Fibroblast of lung (primary cell): ENCODE measurements around the gene CLEC16A. TPM values are rescaled to one million over a fixed set of nuclear protein-coding genes. Genes with fewer than 3 reads are reported as not detected.
A peak's percentile ranks its signal among the peaks of the same experiment; 100 is the strongest.

Experiments
- DNase-seq, 2 donors: peaks; one replicate each; pipeline versions ENCODE4 v3.0.0 to v3.0.0-alpha.2; 2010; ENCODE audit warnings: low read depth in 2 of 2
- H2AFZ ChIP-seq: 2 replicates; pipeline ENCODE4 v1.5.1; 2012; ENCODE audit warnings: low read length, control low read depth, inconsistent platforms
- H3K27ac ChIP-seq: 2 replicates; pipeline ENCODE4 v1.5.1; 2011; ENCODE audit warnings: low read length, control low read depth; ENCODE audit not compliant: insufficient read depth
- H3K27me3 ChIP-seq: 2 replicates; pipeline ENCODE4 v1.5.1; 2011; ENCODE audit warnings: mild to moderate bottlenecking, low read length; ENCODE audit not compliant: control insufficient read depth, insufficient read depth
- H3K36me3 ChIP-seq: 2 replicates; pipeline ENCODE4 v1.5.1; 2011; ENCODE audit warnings: low read length; ENCODE audit not compliant: control insufficient read depth, insufficient read depth
- H3K4me1 ChIP-seq: 2 replicates; pipeline ENCODE4 v1.5.1; 2011; ENCODE audit warnings: low read length; ENCODE audit not compliant: control insufficient read depth, insufficient read depth; ENCODE audit errors: extremely low read depth
- H3K4me2 ChIP-seq: 2 replicates; pipeline ENCODE4 v1.5.1; 2011; ENCODE audit warnings: low read length, control low read depth; ENCODE audit not compliant: insufficient read depth; ENCODE audit errors: extremely low read depth
- H3K4me3 ChIP-seq, 4 experiments: fragments of 200-600 bp in 1 of 4; sonication (generic) in 1 of 4; replicated peaks in 1 of 4; 2 replicates each; pipeline ENCODE4 v1.5.1; 2011 to 2016; ENCODE audit warnings: low read length in 4 of 4, low read depth in 3 of 4, mild to moderate bottlenecking in 3 of 4, control low read depth in 2 of 4, inconsistent platforms in 1 of 4, mixed read lengths in 1 of 4; ENCODE audit not compliant: insufficient read depth in 1 of 4; ENCODE audit errors: control extremely low read depth in 1 of 4
- H3K79me2 ChIP-seq: 2 replicates; pipeline ENCODE4 v1.5.1; 2012; ENCODE audit warnings: mild to moderate bottlenecking, low read length, inconsistent platforms; ENCODE audit not compliant: control insufficient read depth, insufficient read depth
- H3K9ac ChIP-seq: 2 replicates; pipeline ENCODE4 v1.5.1; 2011; ENCODE audit warnings: mild to moderate bottlenecking, low read length, control low read depth; ENCODE audit not compliant: insufficient read depth
- H3K9me3 ChIP-seq: 2 replicates; pipeline ENCODE4 v1.5.1; 2012; ENCODE audit warnings: low read depth, low read length; ENCODE audit not compliant: control insufficient read depth, insufficient read depth
- H4K20me1 ChIP-seq: 2 replicates; pipeline ENCODE4 v1.5.1; 2011; ENCODE audit warnings: low read length; ENCODE audit not compliant: control insufficient read depth, insufficient read depth; ENCODE audit errors: extremely low read depth
- CTCF ChIP-seq, 2 donors: IDR thresholded peaks in 1 of 2; conservative IDR thresholded peaks in 1 of 2; 1 replicate in 1 of 2; 2 replicates in 1 of 2; pipeline ENCODE4 v1.5.1; 2011 to 2012; ENCODE audit warnings: low read length in 2 of 2, control low read depth in 1 of 2, inconsistent platforms in 1 of 2, low read depth in 1 of 2, mild to moderate bottlenecking in 1 of 2
- EZH2 ChIP-seq: IDR thresholded peaks from 2 replicates; pipeline ENCODE4 v1.5.1; 2012; ENCODE audit warnings: low read length, control low read depth, mild to moderate bottlenecking; ENCODE audit errors: missing control alignments
- polyA plus RNA-seq, 2 donors: library from polyadenylated mRNA; depleted of rRNA in 1 of 2; stranded (reverse) in 1 of 2; unstranded in 1 of 2; fragments of >200 nt; gene quantifications; 2 replicates each; pipeline ENCODE4 v1.2.1, GENCODE V29; 2011 to 2012; ENCODE audit warnings: missing spikeins in 1 of 2
- total RNA-seq: library from RNA; depleted of rRNA; stranded (reverse); fragments of >200 nt; gene quantifications from 2 replicates; pipeline ENCODE4 v1.2.1, GENCODE V29; 2014

CLEC16A gene
- total and polyA plus RNA-seq, 2 donors (not counting 1 experiment from before 2014, with no cell fraction given) = 9.1 to 22.0 TPM

GRCh38 chr16:10929853-10930754, 14.3 kb upstream of the CLEC16A start:
- Histone ChIP-seq H3K4me2 (no peak overlapping the region), H3K27me3 (no peaks in the 10 kb centered on the region), H3K36me3 (peaks cover 8% of the 10 kb centered on the region), H3K9me3 (no peaks in the 10 kb centered on the region), H3K27ac (no peak overlapping the region), H3K4me3 (no peak overlapping the region), H4K20me1 (no peaks in the 10 kb centered on the region), H3K79me2 (peaks cover 8% of the 10 kb centered on the region), H3K9ac (no peak overlapping the region), H2AFZ (no peak overlapping the region), H3K4me1 (no peaks in the 10 kb centered on the region)
- TF ChIP-seq CTCF (conservative IDR thresholded peaks at IDR 0.05 in 1 of 2, IDR thresholded peaks at IDR 0.05 in 1 of 2; ENCODE audit: low read depth in 1 of 2, low read length in 2 of 2) (no peak), EZH2 (no peak)
- peak in 1 of 2 donors; percentile 62 for DNase-seq

GRCh38 chr16:10930755-10931093, 13.6 kb upstream of the CLEC16A start:
- TF ChIP-seq CTCF (conservative IDR thresholded peaks at IDR 0.05 in 1 of 2, IDR thresholded peaks at IDR 0.05 in 1 of 2; ENCODE audit: low read depth in 1 of 2, low read length in 2 of 2) (no peak), EZH2 (no peak)
- Histone ChIP-seq H4K20me1 (no peaks in the 10 kb centered on the region), H3K27me3 (no peaks in the 10 kb centered on the region), H3K9me3 (no peaks in the 10 kb centered on the region), H3K4me1 (no peaks in the 10 kb centered on the region), H3K4me2 (no peak overlapping the region), H3K36me3 (peaks cover 8% of the 10 kb centered on the region), H2AFZ (no peak overlapping the region), H3K79me2 (peaks cover 8% of the 10 kb centered on the region), H3K27ac (no peak overlapping the region), H3K9ac (no peak overlapping the region), H3K4me3 (no peak overlapping the region)
- DNase-seq = no peak

- no peaks in the 10 kb centered on the region for H4K20me1 ChIP-seq
- H3K36me3 ChIP-seq = peaks cover 8% of the 10 kb centered on the region
- H3K27me3 ChIP-seq = no peaks in the 10 kb centered on the region
- TF ChIP-seq CTCF (conservative IDR thresholded peaks at IDR 0.05 in 1 of 2, IDR thresholded peaks at IDR 0.05 in 1 of 2; ENCODE audit: low read depth in 1 of 2, low read length in 2 of 2) (no peak), EZH2 (no peak)
- H3K4me3 ChIP-seq = no peak overlapping the region
- DNase-seq = no peak
- no peaks in the 10 kb centered on the region for H3K4me1 ChIP-seq
- H3K4me2 ChIP-seq = no peak overlapping the region
- no peak overlapping the region for H3K9ac ChIP-seq
- no peaks in the 10 kb centered on the region for H3K9me3 ChIP-seq
- H3K27ac ChIP-seq = no peak overlapping the region
- H3K79me2 ChIP-seq = peaks cover 8% of the 10 kb centered on the region
- H2AFZ ChIP-seq = no peak overlapping the region
These were observed 13.2 kb upstream of the CLEC16A start for GRCh38 chr16:10931134-10931533.
